ENCODE results near the gene ZNF143. TPM values are rescaled to one million over a fixed set of nuclear protein-coding genes. Genes with fewer than 3 reads are reported as not detected.

Gene ZNF143
- total RNA-seq, 1 donor from 2014 or later, result 28.5 TPM

DNA sequence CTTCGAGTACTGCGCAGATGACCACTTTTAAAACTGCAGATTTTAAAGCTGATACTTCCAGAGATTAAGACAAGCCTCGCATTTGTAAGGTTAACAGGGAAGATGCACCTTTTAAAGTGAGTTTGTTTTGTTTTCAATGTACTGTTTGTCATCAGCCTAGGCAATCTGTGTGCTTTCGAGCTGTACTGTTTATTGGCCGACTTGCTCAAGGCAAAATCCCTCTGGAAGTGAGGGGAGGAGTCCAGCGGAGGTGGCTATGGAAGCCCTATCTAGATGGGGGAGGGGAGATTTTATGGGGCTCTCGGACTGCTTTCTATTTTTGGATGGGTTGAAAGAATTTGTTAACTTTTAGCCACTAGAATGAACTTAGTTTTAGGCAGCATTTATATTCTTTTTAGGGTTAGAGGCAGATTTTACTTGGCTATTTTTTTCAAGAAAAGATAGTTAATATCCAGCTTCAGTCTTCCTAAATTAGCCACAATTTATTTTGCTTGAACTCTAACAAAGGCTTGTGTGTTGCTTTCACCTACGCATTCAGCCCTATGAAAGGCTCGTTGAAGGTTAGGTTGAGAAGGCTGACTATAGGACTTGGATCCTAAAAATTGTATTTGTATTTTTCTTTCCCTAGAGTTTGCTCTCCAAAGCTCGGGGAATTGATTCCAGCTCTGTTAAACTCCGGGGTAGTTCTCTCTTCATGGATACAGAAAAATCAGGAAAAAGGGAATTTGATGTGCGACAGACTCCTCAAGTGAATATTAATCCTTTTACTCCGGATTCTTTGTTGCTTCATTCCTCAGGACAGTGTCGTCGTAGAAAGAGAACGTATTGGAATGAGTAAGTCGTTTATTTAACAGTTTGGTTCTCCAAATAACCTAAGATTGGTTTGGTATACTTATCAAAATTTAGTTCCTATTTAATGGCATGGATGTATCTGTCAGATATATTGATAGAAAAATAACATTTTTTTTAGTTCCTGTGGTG lies 114.7 kb downstream of the ZNF143 start:
- peak; percentile 73 for DNase-seq (ENCODE audit: low spot score)

DNA sequence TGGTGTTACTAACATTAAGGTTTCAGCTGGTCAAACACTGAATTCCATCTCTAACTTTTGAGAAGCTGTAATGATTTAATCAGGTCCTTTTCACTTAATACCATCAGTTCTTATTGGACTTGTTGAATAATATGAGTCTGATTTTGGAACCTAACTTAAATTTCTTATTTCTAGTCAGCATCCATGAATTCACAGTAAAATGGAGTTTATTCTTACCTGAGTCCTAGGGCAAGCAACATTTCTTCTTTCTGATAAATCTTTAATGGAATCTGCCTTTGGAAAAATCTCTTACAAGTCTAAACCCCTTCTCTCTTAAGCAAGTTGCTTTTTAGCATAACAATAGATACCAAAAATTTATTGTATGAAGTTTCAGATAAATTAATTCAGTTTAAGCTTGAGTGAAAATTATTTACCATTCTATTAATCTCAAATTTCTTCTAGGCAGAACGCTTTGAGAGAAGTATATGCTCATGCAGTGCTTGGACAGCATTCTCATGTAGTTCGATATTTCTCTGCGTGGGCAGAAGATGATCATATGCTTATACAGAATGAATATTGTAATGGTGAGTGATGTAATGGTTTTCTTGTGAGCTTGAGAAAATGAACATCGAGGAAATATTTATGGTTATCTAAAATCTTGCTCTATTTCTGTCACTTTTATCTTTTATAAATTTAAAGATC lies 116.0 kb downstream of the ZNF143 start:
- no peak for DNase-seq (ENCODE audit: low spot score)

DNA sequence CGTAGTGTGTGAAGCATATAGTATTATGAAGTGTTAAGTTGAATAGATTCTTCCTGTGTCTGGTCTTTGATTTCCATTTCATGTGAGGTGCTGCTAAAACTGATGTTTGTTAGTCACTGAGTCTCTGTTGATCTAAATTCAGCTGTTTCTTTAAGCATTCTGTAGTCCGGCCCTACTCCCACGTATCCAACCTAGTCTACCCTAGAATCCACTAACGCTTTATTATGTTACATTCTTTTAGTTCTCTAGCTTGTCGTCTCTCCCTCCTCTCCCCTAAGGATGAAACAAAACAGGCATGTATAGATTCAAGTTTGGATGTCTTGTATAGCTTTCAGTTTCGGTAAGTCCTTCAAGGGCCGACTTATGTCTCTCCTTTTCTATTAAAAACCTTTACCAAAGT lies 116.7 kb downstream of the ZNF143 start:
- no peak for DNase-seq (ENCODE audit: low spot score)

Other genes with a start within 250 kb of the ZNF143 start
- 54.0 TPM for gene DENND5A, start 195.7 kb upstream of the ZNF143 start, total RNA-seq
- 47.7 TPM for gene TMEM41B, start 146.4 kb upstream of the ZNF143 start, total RNA-seq
- gene IPO7, start 76.4 kb upstream of the ZNF143 start, total RNA-seq, result 108 TPM
- 108 TPM for gene WEE1, start 112.7 kb downstream of the ZNF143 start, total RNA-seq
- gene SWAP70, start 203.1 kb downstream of the ZNF143 start, total RNA-seq, result 24.3 TPM